Measurements from ENCODE around the gene FAM210B. TPM values are rescaled to one million over a fixed set of nuclear protein-coding genes. Genes with fewer than 3 reads are reported as not detected.

FAM210B gene
- total and polyA plus RNA-seq, 9 of the 15 experiments (the other 6 are each of a cell fraction or from before 2014, with no cell fraction given) = 12.1 to 87.3 (median 47.6) TPM

GRCh38 chr20:56392132-56392880, 33.5 kb downstream of the FAM210B start, which contains the start of the genes AURKA and CSTF1 (continued):
- TF ChIP-seq ELK1 (CRISPR knock-in tag; IDR thresholded peaks at IDR 0.05) (no peak), ZNF197 (CRISPR knock-in tag; IDR thresholded peaks at IDR 0.05; ENCODE audit: low read depth) (no peak), ZNF586 (CRISPR knock-in tag; conservative IDR thresholded peaks at IDR 0.05) (no peak), RB1 (IDR thresholded peaks at IDR 0.05; ENCODE audit: low read depth) (peak; percentile 84; the same call in 1 of the 2 replicates), EP300 (IDR thresholded peaks at IDR 0.05; ENCODE audit: low read length) (peak; percentile 70), TRIM28 (IDR thresholded peaks at IDR 0.05) (peak; percentile 25; the same call in 1 of the 2 replicates), CHCHD3 (CRISPR knock-in tag; IDR thresholded peaks at IDR 0.05) (no peak), LEF1 (IDR thresholded peaks at IDR 0.05) (0 out of 2 replicates have a peak, but pooled peaks have one; percentile 17), E2F1 (CRISPR knock-in tag; IDR thresholded peaks at IDR 0.05) (peak; percentile 86; the same call in 1 of the 2 replicates), ZBTB33 (CRISPR knock-in tag; IDR thresholded peaks at IDR 0.05) (peak; percentile 32; the same call in 1 of the 2 replicates), ADNP (tag; IDR thresholded peaks at IDR 0.05) (no peak), MAX (CRISPR knock-in tag; IDR thresholded peaks at IDR 0.05) (peak; percentile 89), SLC30A9 (CRISPR knock-in tag; IDR thresholded peaks at IDR 0.05) (no peak), USF2 (CRISPR knock-in tag; IDR thresholded peaks at IDR 0.05) (no peak), PCBP2 (IDR thresholded peaks at IDR 0.05; ENCODE audit: low read depth, low read length, poor library complexity, severe bottlenecking) (no peak), ZNF561 (CRISPR knock-in tag; conservative IDR thresholded peaks at IDR 0.05) (no peak), MAFG (tag; conservative IDR thresholded peaks at IDR 0.05) (no peak), ELF1 (tag; IDR thresholded peaks at IDR 0.05) (peak; percentile 100), CBX2 (IDR thresholded peaks at IDR 0.05; ENCODE audit: insufficient read depth, low read length, poor library complexity, severe bottlenecking) (no peak), TGIF2 (CRISPR knock-in tag; IDR thresholded peaks at IDR 0.05) (no peak; the same call in 1 of the 2 replicates), KAT2B (IDR thresholded peaks at IDR 0.05; ENCODE audit: low read depth, low read length) (no peak), HNRNPK (IDR thresholded peaks at IDR 0.05; ENCODE audit: low read depth, low read length, poor library complexity, severe bottlenecking) (no peak), FIP1L1 (IDR thresholded peaks at IDR 0.05; ENCODE audit: low read depth, low read length, poor library complexity, severe bottlenecking) (peak; percentile 27)
